ENCODE data around the gene MRNIP.
A peak's percentile ranks its signal among the peaks of the same experiment; 100 is the strongest.

The MRNIP gene

DNA sequence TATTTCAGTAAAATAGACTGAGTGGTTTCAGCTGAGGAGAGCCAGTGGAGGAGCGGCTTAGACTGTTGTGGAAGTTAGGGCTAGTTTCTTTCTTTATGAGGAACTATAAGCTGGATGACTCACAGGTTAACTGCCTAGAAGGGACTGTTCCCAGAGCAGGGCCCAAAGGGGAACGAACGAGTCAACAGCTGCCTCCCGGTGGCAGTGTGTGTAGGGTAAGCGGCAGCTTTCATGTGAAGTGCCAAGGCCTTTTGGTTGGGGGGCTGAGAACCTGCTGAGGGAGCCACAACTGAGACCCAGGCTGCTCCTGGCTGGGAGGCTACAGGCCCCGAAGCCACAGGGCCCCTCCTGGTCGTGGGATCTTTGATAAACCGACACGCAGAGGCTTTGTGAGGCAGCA, 30.9 kb downstream of the MRNIP start:
- ChIA-PET CTCF (interaction anchor here (0.6 to 14.0 kb wide), 4 partner anchors 9 to 33 kb away, joined by 3 to 124 read pairs (median 3); no protein-coding TSS in a partner anchor), POLR2A (interaction anchor here (0.5 to 3.2 kb wide), 7 partner anchors 8 to 32 kb away, joined by 3 to 10 read pairs (median 3); no protein-coding TSS in a partner anchor)
- peaks cover 28 to 85% (median 71%) of the 10 kb centered on the region in 4 experiments for H3K36me3 ChIP-seq (ENCODE audit: control insufficient read depth in 4 of 4, insufficient read depth in 4 of 4, low read length in 3 of 4)
- DNase-seq, result peak; percentile 66 to 92 (median 90)
- no peak overlapping the region for H3K27ac ChIP-seq (ENCODE audit: insufficient read depth in 1 of 2, low read depth in 1 of 2, low read length in 2 of 2, poor library complexity in 1 of 2, severe bottlenecking in 2 of 2)
- no peaks in the 10 kb centered on the region for H3K27me3 ChIP-seq (replicated peaks in 2 of 5; ENCODE audit: control insufficient read depth in 4 of 5, insufficient read depth in 5 of 5, low read length in 4 of 5)
- peaks cover 0 to 17% (median 7%) of the 10 kb centered on the region in 4 experiments for H3K4me1 ChIP-seq (ENCODE audit: control extremely low read depth in 1 of 4, control insufficient read depth in 4 of 4, insufficient read depth in 4 of 4, low read length in 3 of 4)
- H3K9me3 ChIP-seq (ENCODE audit: control extremely low read depth in 1 of 5, control insufficient read depth in 4 of 5, insufficient read depth in 2 of 5, low read depth in 1 of 5, low read length in 4 of 5), result no peaks in the 10 kb centered on the region
- no peak overlapping the region for H3K4me3 ChIP-seq (ENCODE audit: control insufficient read depth in 1 of 7, extremely low read depth in 1 of 7, insufficient read depth in 4 of 7, low read depth in 2 of 7, low read length in 6 of 7)
- WGBS (ENCODE audit: insufficient coverage), result 73% methylated on average over 8 of the region's 9 CpGs

DNA sequence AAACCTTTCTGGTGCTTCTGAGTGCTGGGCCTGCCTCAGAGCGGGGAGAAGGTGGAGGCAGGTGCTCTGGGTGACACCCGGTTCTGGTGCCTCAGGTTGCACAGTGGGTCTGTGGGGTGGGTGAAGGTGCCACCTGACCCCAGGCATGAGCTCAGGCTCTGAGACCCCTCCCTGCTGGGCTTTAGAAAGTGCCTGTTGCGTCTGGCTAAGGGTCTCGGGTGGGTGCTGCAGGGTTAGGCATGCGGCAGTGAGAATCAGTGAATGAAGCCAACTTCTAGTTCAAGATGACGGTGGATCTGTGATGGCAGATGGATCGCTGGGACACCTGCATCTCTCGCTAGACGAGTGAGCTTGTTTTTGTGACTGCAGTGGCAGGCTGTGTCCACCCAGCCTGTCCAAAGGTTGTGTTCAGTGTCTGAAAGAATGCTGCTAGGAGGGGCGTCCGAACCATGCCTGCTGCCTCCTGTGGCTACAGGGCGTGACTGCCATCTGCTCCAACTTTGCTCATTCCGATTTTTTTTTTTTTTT, 32.9 kb downstream of the MRNIP start:
- WGBS (ENCODE audit: insufficient coverage), result 96% methylated on average over 9 of the region's 13 CpGs
- peaks cover 0 to 27% (median 18%) of the 10 kb centered on the region in 4 experiments for H3K4me1 ChIP-seq (ENCODE audit: control extremely low read depth in 1 of 4, control insufficient read depth in 4 of 4, insufficient read depth in 4 of 4, low read length in 3 of 4)
- peaks cover 24 to 72% (median 59%) of the 10 kb centered on the region in 4 experiments for H3K36me3 ChIP-seq (ENCODE audit: control insufficient read depth in 4 of 4, insufficient read depth in 4 of 4, low read length in 3 of 4)
- H3K27me3 ChIP-seq (replicated peaks in 2 of 5; ENCODE audit: control insufficient read depth in 4 of 5, insufficient read depth in 5 of 5, low read length in 4 of 5), result no peaks in the 10 kb centered on the region
- ChIA-PET CTCF (interaction anchor here (0.7 to 14.0 kb wide), 4 partner anchors 12 to 63 kb away, joined by 3 to 124 read pairs (median 3); no protein-coding TSS in a partner anchor), POLR2A (interaction anchor here (1.4 to 3.2 kb wide), 3 partner anchors 11 to 22 kb away, joined by 4 to 10 read pairs (median 4); no protein-coding TSS in a partner anchor)
- DNase-seq, result peak in 1 of 3 donors; percentile 65
- no peak overlapping the region for H3K4me3 ChIP-seq (ENCODE audit: control insufficient read depth in 1 of 7, extremely low read depth in 1 of 7, insufficient read depth in 4 of 7, low read depth in 2 of 7, low read length in 6 of 7)
- H3K9me3 ChIP-seq (ENCODE audit: control extremely low read depth in 1 of 5, control insufficient read depth in 4 of 5, insufficient read depth in 2 of 5, low read depth in 1 of 5, low read length in 4 of 5), result no peaks in the 10 kb centered on the region
- no peak overlapping the region for H3K27ac ChIP-seq (ENCODE audit: insufficient read depth in 1 of 2, low read depth in 1 of 2, low read length in 2 of 2, poor library complexity in 1 of 2, severe bottlenecking in 2 of 2)

DNA sequence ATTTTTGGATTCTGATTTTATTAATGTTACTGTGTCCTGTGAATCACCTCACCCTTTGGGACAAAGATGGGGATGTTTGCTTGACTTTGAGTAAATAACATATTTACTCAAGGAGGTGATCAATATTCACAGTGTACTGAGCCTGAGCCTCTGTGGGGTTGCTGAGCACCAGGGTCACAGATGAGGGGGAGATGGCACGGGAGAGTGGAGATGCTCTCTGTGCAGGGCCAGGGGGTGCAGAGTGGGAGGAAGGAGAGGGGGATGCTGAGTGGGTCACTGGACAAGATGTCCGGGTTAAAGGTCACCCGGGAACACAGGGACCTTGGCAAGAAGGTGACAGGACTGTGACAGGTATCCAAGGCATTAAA, 33.9 kb downstream of the MRNIP start:
- CTCF ChIA-PET, result interaction anchor here (1.0 to 14.0 kb wide), 3 partner anchors 11 to 23 kb away, joined by 3 to 124 read pairs (median 3); no protein-coding TSS in a partner anchor
- Histone ChIP-seq H3K36me3 (ENCODE audit: control insufficient read depth in 4 of 4, insufficient read depth in 4 of 4, low read length in 3 of 4) (peaks cover 24 to 62% (median 54%) of the 10 kb centered on the region in 4 experiments), H3K27ac (ENCODE audit: insufficient read depth in 1 of 2, low read depth in 1 of 2, low read length in 2 of 2, poor library complexity in 1 of 2, severe bottlenecking in 2 of 2) (no peak overlapping the region), H3K4me1 (ENCODE audit: control extremely low read depth in 1 of 4, control insufficient read depth in 4 of 4, insufficient read depth in 4 of 4, low read length in 3 of 4) (peaks cover 0 to 36% (median 26%) of the 10 kb centered on the region in 4 experiments), H3K4me3 (ENCODE audit: control insufficient read depth in 1 of 7, extremely low read depth in 1 of 7, insufficient read depth in 4 of 7, low read depth in 2 of 7, low read length in 6 of 7) (no peak overlapping the region), H3K27me3 (replicated peaks in 2 of 5; ENCODE audit: control insufficient read depth in 4 of 5, insufficient read depth in 5 of 5, low read length in 4 of 5) (no peaks in the 10 kb centered on the region), H3K9me3 (ENCODE audit: control extremely low read depth in 1 of 5, control insufficient read depth in 4 of 5, insufficient read depth in 2 of 5, low read depth in 1 of 5, low read length in 4 of 5) (no peaks in the 10 kb centered on the region)
- 100% methylated on average over 2 of the region's 3 CpGs for WGBS (ENCODE audit: insufficient coverage)
- no peak for DNase-seq
- POLR2A ChIA-PET, result interaction anchor here (1.4 to 3.2 kb wide), 3 partner anchors 12 to 21 kb away, joined by 4 to 10 read pairs (median 4); no protein-coding TSS in a partner anchor

DNA sequence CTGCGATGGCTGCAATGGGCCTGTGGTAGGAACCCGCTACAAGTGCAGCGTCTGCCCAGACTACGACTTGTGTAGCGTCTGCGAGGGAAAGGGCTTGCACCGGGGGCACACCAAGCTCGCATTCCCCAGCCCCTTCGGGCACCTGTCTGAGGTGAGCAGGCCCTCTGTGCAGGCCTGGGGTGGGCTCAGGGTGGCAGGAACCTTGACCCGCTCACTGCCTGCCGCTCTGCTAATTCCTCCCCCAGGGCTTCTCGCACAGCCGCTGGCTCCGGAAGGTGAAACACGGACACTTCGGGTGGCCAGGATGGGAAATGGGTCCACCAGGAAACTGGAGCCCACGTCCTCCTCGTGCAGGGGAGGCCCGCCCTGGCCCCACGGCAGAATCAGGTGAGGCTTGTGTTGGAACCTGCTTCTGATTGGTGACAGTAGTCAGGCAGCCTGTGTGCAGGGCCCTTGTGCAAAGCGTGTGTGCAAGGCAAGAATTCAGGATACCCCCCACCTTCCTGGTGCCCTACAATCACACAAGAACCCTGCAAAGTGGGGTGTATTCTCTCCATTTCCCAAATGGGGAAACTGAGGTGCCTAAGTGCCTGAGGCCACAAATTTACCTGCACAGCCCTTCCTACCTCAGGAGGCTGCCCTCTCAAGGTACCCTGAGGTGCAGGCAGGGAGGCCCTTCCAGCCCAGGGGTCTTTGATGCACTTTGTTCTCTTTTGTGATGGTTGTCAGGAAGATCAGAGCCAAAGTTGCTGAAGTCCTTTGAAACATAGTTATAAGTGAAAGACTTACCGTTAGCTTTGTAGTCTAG, 34.5 kb downstream of the MRNIP start:
- no peaks in the 10 kb centered on the region for H3K27me3 ChIP-seq (replicated peaks in 2 of 5; ENCODE audit: control insufficient read depth in 4 of 5, insufficient read depth in 5 of 5, low read length in 4 of 5)
- ChIA-PET CTCF (interaction anchor here (14.0 kb wide), 1 partner anchor 22 kb away, joined by 124 read pairs; no protein-coding TSS in a partner anchor), POLR2A (interaction anchor here (1.4 to 9.1 kb wide), 2 partner anchors 12 to 19 kb away, joined by 4 to 131 read pairs; partner anchors contain the start of gene MGAT4B)
- peaks cover 22 to 57% (median 48%) of the 10 kb centered on the region in 4 experiments for H3K36me3 ChIP-seq (ENCODE audit: control insufficient read depth in 4 of 4, insufficient read depth in 4 of 4, low read length in 3 of 4)
- H3K4me1 ChIP-seq (ENCODE audit: control extremely low read depth in 1 of 4, control insufficient read depth in 4 of 4, insufficient read depth in 4 of 4, low read length in 3 of 4), result peaks cover 0 to 41% (median 32%) of the 10 kb centered on the region in 4 experiments
- no peak for DNase-seq
- H3K27ac ChIP-seq (ENCODE audit: insufficient read depth in 1 of 2, low read depth in 1 of 2, low read length in 2 of 2, poor library complexity in 1 of 2, severe bottlenecking in 2 of 2), result no peak overlapping the region
- no peaks in the 10 kb centered on the region for H3K9me3 ChIP-seq (ENCODE audit: control extremely low read depth in 1 of 5, control insufficient read depth in 4 of 5, insufficient read depth in 2 of 5, low read depth in 1 of 5, low read length in 4 of 5)
- 97% methylated on average over 16 of the region's 22 CpGs for WGBS (ENCODE audit: insufficient coverage)
- no peak overlapping the region for H3K4me3 ChIP-seq (ENCODE audit: control insufficient read depth in 1 of 7, extremely low read depth in 1 of 7, insufficient read depth in 4 of 7, low read depth in 2 of 7, low read length in 6 of 7)

DNA sequence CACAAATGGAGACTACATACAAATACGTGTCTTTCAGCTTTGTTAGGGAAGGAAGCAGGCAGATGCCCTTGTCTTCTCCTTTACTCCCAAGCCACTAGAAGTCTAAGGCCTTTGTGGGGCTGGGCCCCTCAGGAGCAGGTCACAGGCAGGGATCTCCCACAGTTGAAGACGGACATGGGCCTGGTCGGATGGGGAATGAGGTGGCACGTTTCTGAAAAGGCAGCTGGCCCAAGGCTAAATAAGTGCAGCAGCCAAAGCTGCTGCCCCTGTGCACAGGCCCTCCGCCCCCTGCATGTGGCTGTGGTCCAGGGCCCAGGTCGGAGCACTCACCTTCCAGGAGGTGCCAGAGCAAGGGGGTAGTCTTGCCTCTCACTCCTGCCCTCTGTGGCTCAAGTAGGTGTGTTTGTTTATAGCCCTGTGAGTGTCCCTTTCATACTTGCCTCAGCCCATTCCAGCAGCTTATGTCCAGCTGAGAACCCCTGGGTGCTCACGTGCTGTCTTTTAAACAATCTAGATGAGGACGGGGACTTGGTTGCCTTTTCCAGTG, 36.1 kb downstream of the MRNIP start:
- H3K27ac ChIP-seq (ENCODE audit: insufficient read depth in 1 of 2, low read depth in 1 of 2, low read length in 2 of 2, poor library complexity in 1 of 2, severe bottlenecking in 2 of 2), result peak overlapping the region in 1 of 2 experiments; percentile 95
- H3K4me1 ChIP-seq (ENCODE audit: control extremely low read depth in 1 of 4, control insufficient read depth in 4 of 4, insufficient read depth in 4 of 4, low read length in 3 of 4), result peaks cover 0 to 49% (median 43%) of the 10 kb centered on the region in 4 experiments
- peak overlapping the region in 6 of 7 experiments; percentile 21 to 96 (median 88) for H3K4me3 ChIP-seq (ENCODE audit: control insufficient read depth in 1 of 7, extremely low read depth in 1 of 7, insufficient read depth in 4 of 7, low read depth in 2 of 7, low read length in 6 of 7)
- ChIA-PET CTCF (interaction anchor here (1.0 to 14.0 kb wide), 4 partner anchors 9 to 20 kb away, joined by 3 to 124 read pairs (median 4); no protein-coding TSS in a partner anchor), POLR2A (interaction anchor here (0.6 to 9.1 kb wide), 6 partner anchors 10 to 655 kb away, joined by 3 to 131 read pairs (median 6); partner anchors contain the start of genes MAML1 and MGAT4B)
- H3K27me3 ChIP-seq (replicated peaks in 2 of 5; ENCODE audit: control insufficient read depth in 4 of 5, insufficient read depth in 5 of 5, low read length in 4 of 5), result no peaks in the 10 kb centered on the region
- no peaks in the 10 kb centered on the region for H3K9me3 ChIP-seq (ENCODE audit: control extremely low read depth in 1 of 5, control insufficient read depth in 4 of 5, insufficient read depth in 2 of 5, low read depth in 1 of 5, low read length in 4 of 5)
- WGBS (ENCODE audit: insufficient coverage), result 79% methylated on average over 6 of the region's 8 CpGs
- peaks cover 16 to 48% (median 38%) of the 10 kb centered on the region in 4 experiments for H3K36me3 ChIP-seq (ENCODE audit: control insufficient read depth in 4 of 4, insufficient read depth in 4 of 4, low read length in 3 of 4)
- DNase-seq, result no peak

DNA sequence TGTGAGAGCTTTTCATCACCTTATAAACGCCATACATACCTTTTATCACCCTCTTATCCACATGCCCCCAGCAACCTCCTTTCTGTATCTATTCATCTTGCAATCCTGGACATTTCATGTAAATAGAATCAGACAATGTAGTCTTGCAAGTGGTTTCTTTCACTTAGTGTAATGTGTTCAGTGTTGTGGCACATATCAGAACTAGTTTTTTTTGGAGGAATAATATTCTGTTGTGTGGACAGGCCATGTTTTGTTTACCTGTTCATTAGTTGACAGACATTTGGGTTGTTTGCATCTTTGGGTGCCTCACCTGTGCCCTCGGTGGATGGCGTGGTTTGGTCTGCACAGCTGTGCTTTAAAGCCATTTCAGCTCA, 36.6 kb downstream of the MRNIP start:
- ChIA-PET POLR2A (interaction anchor here (0.6 to 9.1 kb wide), 6 partner anchors 10 to 655 kb away, joined by 3 to 131 read pairs (median 6); partner anchors contain the start of genes MAML1 and MGAT4B), CTCF (interaction anchor here (1.0 to 14.0 kb wide), 4 partner anchors 8 to 20 kb away, joined by 3 to 124 read pairs (median 4); no protein-coding TSS in a partner anchor)
- no peaks in the 10 kb centered on the region for H3K27me3 ChIP-seq (replicated peaks in 2 of 5; ENCODE audit: control insufficient read depth in 4 of 5, insufficient read depth in 5 of 5, low read length in 4 of 5)

More for the DNA sequence above, 36.6 kb downstream of the MRNIP start:
- Histone ChIP-seq H3K4me1 (ENCODE audit: control extremely low read depth in 1 of 4, control insufficient read depth in 4 of 4, insufficient read depth in 4 of 4, low read length in 3 of 4) (peaks cover 0 to 50% (median 45%) of the 10 kb centered on the region in 4 experiments), H3K4me3 (ENCODE audit: control insufficient read depth in 1 of 7, extremely low read depth in 1 of 7, insufficient read depth in 4 of 7, low read depth in 2 of 7, low read length in 6 of 7) (peak overlapping the region in 6 of 7 experiments; percentile 82 to 96 (median 88)), H3K36me3 (ENCODE audit: control insufficient read depth in 4 of 4, insufficient read depth in 4 of 4, low read length in 3 of 4) (peaks cover 16 to 47% (median 37%) of the 10 kb centered on the region in 4 experiments), H3K9me3 (ENCODE audit: control extremely low read depth in 1 of 5, control insufficient read depth in 4 of 5, insufficient read depth in 2 of 5, low read depth in 1 of 5, low read length in 4 of 5) (no peaks in the 10 kb centered on the region), H3K27ac (ENCODE audit: insufficient read depth in 1 of 2, low read depth in 1 of 2, low read length in 2 of 2, poor library complexity in 1 of 2, severe bottlenecking in 2 of 2) (peak overlapping the region in 1 of 2 experiments; percentile 95)
- no peak for DNase-seq
- 100% methylated on average over 2 of the region's 3 CpGs for WGBS (ENCODE audit: insufficient coverage)
